Endometrial microvascular endothelial cells (primary cell): Measurements from ENCODE around the gene GH2. TPM values are rescaled to one million over a fixed set of nuclear protein-coding genes. Genes with fewer than 3 reads are reported as not detected.
"Not testable (repeated sequence)": the region's sequence is repeated elsewhere in the genome, so short reads cannot be mapped to it uniquely, and the experiment has no call there.

Experiments used
- in situ Hi-C: cut with HindIII; loops from 2 replicates; pipeline ENCODE4 v1.10.0; 2017; ENCODE audit warnings: low sequenced_read_pairs, low pct_unique_long_range_greater_than_20kb; ENCODE audit errors: inconsistent ontology term
- total RNA-seq: library from RNA; depleted of rRNA; stranded (reverse); fragments of >200 nt; gene quantifications from one replicate; pipeline ENCODE4 v1.2.3, GENCODE V29; 2015; ENCODE audit errors: inconsistent ontology term

Gene GH2
- total RNA-seq, 1 donor from 2014 or later = not detected

DNA sequence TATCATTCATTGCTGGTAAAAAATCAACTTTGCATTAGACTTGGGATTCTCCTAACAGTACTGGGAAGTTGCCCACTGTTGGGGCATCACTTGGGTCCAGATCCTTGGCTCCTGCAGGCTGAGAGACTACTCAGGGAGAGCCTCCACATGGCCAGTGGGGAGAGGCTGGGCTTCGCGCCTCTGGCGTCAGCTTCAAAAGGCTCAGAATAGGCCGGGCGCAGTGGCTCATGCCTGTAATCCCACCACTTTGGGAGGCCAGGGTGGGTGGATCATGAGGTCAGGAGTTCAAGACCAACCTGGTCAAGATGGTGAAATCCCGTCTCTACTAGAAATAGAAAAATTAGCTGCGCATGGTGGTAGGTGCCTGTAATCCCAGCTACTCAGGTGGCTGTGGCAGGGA, 32.7 kb upstream of the GH2 start:
- in situ Hi-C loops = no loop called here

DNA sequence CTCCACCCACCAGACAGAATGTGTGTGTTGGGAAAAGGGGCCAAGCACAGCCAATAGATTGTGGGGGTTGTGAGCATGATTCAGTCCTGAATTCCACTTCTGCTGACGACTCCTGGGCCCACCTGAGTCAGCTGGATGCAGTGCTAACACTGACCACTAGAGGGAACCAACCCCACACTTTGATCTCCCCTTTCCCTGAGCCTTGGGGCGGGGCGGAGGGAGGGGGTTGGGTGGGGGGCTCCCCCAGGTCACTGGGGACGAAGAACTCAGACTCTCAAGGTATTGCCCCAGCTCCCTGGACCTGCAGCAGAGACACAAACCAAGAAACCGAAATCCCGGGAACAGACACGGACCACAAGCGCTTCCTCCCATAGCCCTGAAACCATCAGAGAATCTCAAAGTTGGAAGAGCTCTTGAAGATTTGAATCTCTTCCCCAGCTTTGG, 29.9 kb upstream of the GH2 start:
- in situ Hi-C loops = no loop called here

DNA sequence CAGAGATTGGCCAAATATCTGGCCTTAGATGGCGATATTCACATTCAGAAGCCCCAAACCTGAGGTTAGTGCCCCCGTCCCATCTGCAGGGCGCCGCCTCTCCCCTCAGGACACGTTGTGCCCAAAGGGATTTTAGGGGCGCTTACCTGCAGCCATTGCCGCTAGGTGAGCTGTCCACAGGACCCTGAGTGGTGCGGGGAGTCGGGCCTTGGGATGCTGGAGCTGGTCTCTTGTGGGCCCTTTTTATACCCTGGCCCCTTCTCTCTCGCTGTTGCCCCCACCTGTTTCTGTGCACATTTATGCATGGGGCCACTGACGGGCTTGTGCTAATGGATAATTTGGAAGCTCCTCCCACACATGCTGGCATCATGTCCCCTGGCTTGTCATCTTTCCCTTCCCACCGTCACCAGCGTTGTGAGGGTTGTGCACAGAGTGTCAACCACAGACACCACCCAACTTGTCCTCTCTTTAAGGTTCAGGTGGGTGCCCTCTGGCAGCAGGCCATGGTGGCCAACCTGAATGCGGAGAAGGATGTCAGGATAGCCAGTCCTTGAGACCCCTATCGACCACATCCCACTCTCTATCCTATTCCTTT, 29.4 kb upstream of the GH2 start, which contains the start of gene CSHL1:
CSHL1 (minus strand) TSS at position 218 of the 595 bp plus-strand sequence; CDS start at position 156, 62 bp downstream.
- in situ Hi-C loops = no loop called here

DNA sequence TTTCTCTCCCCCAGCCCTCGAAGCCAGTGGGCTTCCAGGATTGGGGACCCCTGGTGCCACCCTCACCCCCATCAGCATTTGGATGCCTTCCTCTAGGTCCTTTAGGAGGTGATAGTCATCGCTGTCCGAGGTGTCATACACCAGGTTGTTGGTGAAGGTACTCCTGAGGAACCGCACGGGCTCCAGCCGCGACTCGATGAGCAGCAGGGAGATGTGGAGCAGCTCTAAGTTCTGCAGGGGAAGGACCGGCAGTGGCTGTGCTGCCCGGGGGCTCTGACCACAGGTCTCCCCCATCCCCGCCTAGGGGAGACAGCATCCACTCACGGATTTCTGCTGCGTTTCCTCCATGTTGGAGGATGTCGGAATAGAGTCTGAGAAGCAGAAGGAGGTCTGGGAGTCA, 28.4 kb upstream of the GH2 start:
- in situ Hi-C loops = no loop called here

DNA sequence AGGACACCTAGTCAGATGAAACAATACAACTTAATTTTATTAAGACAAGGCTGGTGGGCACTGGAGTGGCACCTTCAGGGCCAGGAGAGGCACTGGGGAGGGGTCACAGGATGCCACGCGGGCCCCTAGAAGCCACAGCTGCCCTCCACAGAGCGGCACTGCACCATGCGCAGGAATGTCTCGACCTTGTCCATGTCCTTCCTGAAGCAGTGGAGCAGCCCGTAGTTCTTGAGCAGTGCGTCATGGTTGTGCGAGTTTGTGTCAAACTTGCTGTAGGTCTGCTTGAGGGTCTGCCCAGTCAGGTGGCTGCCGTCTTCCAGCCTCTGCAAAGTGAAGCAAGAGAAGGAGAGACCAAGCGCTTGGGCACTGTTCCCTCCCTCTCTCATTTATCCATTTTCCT, 27.8 kb upstream of the GH2 start:
- in situ Hi-C loops = not testable (repeated sequence)

DNA sequence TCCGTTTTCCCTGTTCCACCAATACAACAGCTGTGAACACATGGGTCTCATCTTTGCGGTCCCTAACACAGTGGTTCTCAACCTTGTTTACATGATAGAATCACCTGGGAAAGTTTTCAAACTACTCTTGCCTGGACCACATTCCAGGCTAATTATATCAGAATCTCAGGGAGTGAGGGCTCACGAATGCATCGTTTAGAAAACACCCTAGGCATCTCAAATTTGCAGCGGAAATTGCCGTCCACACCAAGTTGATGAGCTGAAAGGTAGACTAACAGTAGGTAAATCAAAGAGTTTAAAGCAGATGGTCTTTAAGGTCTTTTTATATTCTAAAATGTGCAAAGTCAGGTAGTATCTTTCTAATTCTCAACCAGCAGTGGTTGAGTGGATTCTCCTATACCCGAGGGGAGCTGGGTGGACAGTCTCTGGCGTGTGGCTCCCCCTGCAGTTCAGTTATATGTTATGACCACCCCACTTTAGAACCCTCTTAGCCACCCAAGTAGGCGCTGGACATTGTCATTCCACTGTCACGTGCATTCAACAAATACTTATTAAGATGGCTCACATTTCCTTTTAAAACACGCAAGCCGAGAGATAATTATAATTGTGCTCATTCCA, 25.5 kb upstream of the GH2 start:
- in situ Hi-C loops = not testable (repeated sequence)

DNA sequence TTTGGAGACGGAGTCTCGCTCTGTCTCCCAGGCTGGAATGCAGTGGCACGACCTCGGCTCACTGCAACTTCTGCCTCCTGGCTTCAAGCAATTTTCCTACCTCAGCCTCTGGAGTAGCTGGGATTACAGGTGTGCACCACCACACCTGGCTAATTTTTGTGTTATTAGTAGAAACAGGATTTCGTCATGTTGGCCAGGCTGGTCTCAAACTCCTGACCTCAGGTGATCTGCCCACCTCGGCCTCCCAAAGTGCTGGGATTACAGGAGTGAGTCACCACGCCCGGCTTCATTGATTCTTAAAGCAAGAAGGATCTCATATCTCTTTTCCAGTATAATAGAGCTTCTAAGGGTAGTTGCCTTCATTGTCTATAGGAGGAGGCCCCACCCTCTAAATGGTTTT, 23.1 kb upstream of the GH2 start:
- in situ Hi-C loops = not testable (repeated sequence)

DNA sequence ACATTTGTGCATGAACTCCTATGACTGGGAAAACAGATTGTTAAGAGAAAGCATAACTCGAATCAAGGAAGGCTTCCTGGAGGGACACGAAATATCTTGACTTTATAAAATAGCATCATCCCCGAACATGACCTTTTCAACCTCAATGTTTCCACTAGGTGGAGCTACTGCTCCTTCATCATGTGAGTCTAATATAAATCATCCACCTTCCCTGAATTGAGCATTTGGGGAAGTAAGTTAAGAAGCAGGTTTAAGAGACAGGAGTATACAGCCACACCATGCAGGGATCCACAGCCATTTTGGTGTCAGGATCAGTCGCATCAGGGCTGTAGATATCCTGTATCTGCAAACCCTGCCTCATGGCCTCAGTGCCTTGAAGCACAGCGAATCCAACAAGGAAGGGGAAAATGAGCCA, 22.1 kb upstream of the GH2 start:
- in situ Hi-C loops = not testable (repeated sequence)

DNA sequence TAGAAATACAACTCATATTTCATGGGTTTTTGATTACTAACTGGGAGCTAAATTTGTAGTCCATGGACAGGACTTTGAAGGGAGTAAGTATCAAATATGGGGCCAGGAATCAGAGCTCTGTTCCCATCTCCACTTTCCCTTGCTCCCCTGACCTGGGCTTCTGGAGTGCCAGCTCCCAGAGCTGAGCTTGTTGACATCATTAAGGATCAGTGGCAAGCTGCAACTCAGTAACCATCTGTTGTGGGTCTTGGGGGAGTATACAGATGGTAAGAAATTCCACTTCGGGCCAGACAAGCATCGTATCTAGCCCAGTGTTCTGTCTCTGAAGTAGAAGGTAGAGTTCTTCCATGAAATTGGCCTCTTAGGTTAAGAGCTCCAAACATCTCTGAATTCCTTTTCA, 20.2 kb upstream of the GH2 start:
- in situ Hi-C loops = not testable (repeated sequence)

DNA sequence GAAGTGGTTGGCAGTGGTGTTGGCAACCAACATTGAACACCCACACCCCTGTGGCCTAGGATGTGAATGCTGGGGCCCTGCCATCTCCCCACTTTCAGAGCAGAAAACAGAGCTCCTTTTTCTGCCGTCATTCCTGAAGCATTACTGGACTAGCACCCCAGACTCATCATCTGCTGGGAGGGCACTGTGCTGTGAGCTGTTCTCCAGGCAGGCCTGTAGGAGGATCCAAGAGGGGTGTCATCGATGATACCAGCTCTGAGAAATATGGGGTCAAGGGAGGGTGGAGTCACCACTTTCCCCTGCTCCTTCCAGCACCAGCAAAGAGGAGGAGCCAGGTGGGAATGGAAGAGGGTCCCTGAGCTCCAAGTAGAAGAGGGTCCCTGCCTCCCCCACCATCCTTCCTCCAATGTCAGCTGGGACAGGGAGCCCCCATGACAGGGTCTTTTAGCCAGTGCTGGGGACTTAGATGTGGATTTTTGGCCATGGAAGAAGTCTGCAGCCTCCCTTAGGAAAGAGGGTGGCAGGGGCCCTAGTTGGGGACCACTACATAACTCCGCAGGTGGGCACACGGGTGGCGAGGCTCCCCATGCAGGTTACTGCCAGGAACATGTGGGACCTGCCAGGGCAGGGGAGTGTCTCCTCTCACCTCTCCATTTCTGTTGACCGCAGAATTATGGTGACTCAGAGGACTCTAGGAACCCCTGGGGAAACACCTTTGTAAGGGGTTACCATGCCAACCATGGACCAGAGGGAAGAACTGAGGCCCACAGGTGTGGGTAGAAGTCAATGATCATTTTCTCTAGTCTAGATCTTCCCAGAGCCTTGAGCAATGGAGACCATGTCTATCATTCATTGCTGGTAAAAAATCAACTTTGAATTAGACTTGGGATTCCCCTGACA, 17.4 kb upstream of the GH2 start:
- in situ Hi-C loops = not testable (repeated sequence)

DNA sequence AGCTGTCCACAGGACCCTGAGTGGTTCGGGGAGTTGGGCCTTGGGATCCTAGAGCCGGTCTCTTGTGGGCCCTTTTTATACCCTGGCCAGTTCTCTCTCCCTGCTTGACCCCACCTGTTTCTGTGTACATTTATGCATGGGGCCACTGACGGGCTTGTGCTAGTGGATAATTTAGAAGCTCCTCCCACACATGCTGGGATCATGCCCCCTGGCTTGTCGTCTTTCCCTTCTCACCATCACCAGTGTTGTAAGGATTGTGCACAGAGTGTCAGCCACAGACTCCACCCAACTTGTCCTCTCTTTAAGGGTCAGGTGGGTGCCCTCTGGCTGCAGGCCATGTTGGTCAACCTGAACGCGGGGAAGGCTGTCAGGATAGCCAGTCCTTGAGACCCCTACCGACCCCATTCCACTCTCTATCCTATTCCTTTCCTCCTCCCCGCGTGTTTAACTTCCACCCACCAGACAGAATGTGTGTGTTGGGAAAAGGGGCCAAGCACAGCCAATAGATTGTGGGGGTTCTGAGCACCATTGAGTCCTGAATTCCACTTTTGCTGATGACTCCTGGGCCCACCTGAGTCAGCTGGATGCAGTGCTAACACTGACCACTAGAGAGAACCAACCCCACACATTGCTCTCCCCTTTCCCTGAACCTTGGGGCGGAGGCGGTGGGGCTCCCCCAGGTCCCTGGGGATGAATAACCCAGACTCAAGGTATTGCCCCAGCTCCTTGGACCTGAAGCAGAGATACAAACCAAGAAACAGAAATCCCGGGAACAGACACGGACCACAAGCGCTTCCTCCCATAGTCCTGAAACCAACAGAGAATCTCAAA, 15.0 kb upstream of the GH2 start, which contains the start of gene CSH1:
CSH1 (minus strand) TSS at position 51 of the 831 bp plus-strand sequence. CDS start 63 bp downstream, outside the sequence.
- in situ Hi-C loops = not testable (repeated sequence)

DNA sequence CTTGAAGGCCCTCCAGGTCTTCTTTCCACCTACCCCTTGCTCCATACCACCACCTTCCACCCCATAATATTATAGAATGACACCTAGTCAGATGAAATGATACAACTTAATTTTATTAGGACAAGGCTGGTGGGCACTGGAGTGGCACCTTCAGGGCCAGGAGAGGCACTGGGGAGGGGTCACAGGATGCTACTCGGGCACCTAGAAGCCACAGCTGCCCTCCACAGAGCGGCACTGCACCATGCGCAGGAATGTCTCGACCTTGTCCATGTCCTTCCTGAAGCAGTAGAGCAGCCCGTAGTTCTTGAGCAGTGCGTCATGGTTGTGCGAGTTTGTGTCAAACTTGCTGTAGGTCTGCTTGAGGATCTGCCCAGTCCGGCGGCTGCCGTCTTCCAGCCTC, 13.1 kb upstream of the GH2 start:
- in situ Hi-C loops = not testable (repeated sequence)

DNA sequence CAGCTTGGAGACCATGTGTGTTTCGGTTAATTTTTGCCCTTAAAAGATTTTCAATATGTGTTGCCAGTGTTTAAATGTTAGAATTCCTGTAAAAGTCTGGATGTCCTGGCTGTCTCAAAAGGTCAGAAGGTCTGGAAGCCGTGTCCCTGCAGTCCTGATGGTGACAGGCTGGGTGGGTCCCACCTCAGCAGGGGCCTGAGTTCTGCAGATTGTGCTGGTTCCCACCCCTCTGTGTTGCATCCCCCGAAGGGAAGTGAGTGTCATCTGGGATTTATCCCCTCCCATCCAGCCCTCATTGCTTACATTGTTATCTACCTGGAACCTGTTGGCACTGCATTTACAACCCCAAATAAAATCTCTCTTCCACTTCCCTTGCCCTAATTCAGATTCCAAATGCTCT, 12.3 kb upstream of the GH2 start:
- in situ Hi-C loops = not testable (repeated sequence)

DNA sequence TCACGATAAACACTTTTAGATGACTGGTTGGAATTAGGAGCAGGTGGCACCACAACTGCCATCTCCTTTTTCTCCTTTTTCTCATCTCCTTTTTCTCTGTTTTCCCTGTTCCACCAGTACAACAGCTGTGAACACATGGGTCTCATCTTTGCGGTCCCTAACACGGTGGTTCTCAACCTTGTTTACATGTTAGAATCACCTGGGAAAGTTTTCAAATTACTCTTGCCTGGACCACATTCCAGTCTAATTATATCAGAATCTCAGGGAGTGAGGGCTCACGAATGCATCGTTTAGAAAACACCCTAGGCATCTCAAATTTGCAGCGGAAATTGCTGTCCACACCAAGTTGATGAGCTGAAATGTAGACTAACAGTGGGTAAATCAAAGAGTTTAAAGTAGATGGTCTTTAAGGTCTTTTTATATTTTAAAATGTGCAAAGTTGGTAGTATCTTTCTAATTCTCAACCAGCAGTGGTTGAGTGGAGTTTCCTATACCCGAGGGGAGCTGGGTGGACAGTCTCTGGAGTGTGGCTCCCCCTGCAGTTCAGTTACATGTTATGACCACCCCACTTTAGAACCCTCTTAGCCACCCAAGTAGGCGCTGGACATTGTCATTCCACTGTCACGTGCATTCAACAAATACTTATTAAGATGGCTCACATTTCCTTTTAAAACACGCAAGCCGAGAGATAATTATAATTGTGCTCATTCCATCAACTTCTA, 10.7 kb upstream of the GH2 start:
- in situ Hi-C loops = not testable (repeated sequence)

DNA sequence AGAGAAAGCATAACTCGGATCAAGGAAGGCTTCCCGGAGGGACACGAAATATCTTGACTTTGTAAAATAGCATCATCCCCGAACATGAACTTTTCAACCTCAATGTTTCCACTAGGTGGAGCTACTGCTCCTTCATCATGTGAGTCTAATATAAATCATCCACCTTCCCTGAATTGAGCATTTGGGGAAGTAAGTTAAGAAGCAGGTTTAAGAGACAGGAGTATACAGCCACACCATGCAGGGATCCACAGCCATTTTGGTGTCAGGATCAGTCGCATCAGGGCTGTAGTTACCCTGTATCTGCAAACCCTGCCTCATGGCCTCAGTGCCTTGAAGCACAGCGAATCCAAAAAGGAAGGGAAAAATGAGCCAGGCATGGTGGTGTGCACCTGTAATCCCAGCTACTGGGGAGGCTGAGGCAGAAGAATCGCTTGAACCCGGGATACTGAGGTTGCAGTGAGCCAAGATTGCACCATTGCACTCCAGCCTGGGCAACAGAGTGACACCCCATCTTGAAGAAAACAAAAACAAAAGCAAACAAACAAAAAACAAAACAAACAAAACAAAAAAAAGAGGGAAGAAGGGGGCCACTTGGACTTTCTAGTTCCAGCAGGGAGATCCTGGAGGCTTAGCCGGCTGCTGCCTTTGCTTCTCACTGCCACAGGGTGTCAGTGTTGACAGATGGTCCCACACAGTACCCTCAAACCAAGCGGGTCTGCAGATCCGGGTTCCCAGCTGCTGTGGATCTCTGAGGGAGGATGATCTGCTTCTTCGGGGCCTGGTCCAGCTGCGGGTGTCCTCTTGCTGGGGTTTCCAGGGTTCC, 7.5 kb upstream of the GH2 start:
- in situ Hi-C loops = not testable (repeated sequence)

DNA sequence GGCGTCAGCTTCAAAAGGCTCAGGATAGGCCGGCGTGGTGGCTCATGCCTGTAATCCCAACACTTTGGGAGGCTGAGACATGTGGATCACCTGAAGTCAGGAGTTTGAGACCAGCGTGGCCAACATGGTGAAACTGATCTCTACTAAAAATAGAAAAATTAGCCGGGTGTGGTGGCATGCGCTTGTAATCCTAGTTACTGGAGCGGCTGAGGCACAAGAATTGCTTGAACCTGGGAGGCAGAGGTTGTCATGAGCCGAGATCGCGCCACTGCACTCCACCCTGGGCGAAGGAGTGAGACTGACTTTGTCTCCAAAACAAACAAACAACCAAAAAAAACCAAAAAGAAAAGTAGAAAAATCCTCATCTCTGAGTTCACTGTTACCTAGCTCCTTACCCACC, 3.4 kb upstream of the GH2 start:
- in situ Hi-C loops = not testable (repeated sequence)

DNA sequence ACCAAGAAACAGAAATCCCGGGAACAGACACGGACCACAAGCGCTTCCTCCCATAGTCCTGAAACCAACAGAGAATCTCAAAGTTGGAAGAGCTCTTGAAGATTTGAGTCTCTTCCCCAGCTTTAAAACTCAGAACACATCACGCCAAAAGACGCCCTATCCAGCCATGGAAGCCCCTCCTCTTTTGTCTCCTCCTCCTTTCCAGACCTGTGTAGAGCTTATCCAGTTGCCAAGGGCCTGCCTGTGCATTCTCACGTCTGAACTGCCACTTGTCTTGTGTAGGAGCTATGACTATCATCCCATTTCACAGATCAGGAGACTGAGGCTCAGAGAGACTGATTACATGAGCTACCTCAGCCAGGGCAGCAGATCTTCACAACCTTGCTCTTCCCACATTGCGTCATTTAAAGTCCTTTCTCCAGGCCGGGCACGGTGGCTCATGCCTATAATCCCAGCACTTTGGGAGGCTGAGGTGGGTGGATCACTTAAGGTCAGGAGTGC, 932 bp upstream of the GH2 start:
- in situ Hi-C loops = not testable (repeated sequence)
